ENCODE measurements around the gene NOC3L.

DNA sequence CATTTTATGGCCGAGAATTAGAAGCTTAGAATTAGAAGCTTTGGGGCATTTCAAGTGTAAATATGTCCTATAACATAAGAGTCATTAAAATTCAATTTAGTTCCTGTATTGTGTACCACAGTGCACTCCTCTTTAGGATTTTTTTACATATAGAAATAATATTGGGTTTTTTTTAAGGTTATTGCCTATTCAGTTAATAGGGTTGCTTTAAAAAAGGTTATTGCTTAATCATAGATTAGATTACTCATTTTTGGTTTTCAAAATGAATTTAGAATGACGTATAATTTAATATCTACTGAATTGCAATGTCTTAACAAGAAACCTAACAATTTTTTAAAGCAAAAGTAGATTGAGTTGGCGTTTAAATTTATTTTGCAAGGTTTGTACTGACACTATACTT lies 34.1 kb downstream of the NOC3L start:
- TF ChIP-seq, protein P1, sequence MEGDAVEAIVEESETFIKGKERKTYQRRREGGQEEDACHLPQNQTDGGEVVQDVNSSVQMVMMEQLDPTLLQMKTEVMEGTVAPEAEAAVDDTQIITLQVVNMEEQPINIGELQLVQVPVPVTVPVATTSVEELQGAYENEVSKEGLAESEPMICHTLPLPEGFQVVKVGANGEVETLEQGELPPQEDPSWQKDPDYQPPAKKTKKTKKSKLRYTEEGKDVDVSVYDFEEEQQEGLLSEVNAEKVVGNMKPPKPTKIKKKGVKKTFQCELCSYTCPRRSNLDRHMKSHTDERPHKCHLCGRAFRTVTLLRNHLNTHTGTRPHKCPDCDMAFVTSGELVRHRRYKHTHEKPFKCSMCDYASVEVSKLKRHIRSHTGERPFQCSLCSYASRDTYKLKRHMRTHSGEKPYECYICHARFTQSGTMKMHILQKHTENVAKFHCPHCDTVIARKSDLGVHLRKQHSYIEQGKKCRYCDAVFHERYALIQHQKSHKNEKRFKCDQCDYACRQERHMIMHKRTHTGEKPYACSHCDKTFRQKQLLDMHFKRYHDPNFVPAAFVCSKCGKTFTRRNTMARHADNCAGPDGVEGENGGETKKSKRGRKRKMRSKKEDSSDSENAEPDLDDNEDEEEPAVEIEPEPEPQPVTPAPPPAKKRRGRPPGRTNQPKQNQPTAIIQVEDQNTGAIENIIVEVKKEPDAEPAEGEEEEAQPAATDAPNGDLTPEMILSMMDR (IDR thresholded peaks at IDR 0.05): no peak
- TF ChIP-seq EZH2 (IDR thresholded peaks at IDR 0.05; ENCODE audit: borderline replicate concordance, insufficient read depth, low read depth, low read length, poor library complexity, severe bottlenecking): no peak

Measured in B cell (primary cell).